Umbilical cord (tissue), 2 donors: ENCODE data around the gene TMOD1. TPM values are rescaled to one million over a fixed set of nuclear protein-coding genes. Genes with fewer than 3 reads are reported as not detected.
A peak's percentile ranks its signal among the peaks of the same experiment; 100 is the strongest.
"Not testable (repeated sequence)": the region's sequence is repeated elsewhere in the genome, so short reads cannot be mapped to it uniquely, and the experiment has no call there.

Experiments
- DNase-seq: peaks from one replicate; pipeline ENCODE4 v3.0.0-alpha.2; 2015; ENCODE audit warnings: low spot score
- total RNA-seq: library from RNA; depleted of rRNA; stranded (reverse); fragments of >200 nt; gene quantifications from one replicate; pipeline ENCODE4 v1.2.3, GENCODE V29; 2014; ENCODE audit warnings: low replicate concordance; ENCODE audit not compliant: insufficient read depth

The TMOD1 gene
- total RNA-seq, 1 donor from 2014 or later: 3.4 TPM

- no peak for DNase-seq
These were observed 90.7 kb downstream of the TMOD1 start for GRCh38 chr9:97592126-97592525.

- DNase-seq: no peak
These were observed 92.5 kb downstream of the TMOD1 start for GRCh38 chr9:97593960-97594359.

- DNase-seq: no peak
These were observed 93.0 kb downstream of the TMOD1 start for GRCh38 chr9:97594381-97594921.

- no peak for DNase-seq
These were observed 95.4 kb downstream of the TMOD1 start for GRCh38 chr9:97596906-97597305.

- peak; percentile 84 for DNase-seq
These were observed 97.2 kb downstream of the TMOD1 start for GRCh38 chr9:97598461-97599288.

GRCh38 chr9:97599314-97599846 lies 97.9 kb downstream of the TMOD1 start:
- no peak for DNase-seq

- DNase-seq: no peak
These were observed 99.2 kb downstream of the TMOD1 start for GRCh38 chr9:97600531-97601227.

GRCh38 chr9:97601228-97601898 lies 99.9 kb downstream of the TMOD1 start:
- no peak for DNase-seq

GRCh38 chr9:97602430-97602829 lies 101.0 kb downstream of the TMOD1 start:
- DNase-seq: no peak

GRCh38 chr9:97604901-97605645 lies 103.6 kb downstream of the TMOD1 start:
- DNase-seq: no peak

- DNase-seq: peak; percentile 65
These were observed 114.1 kb downstream of the TMOD1 start for GRCh38 chr9:97615439-97616072.

GRCh38 chr9:97617939-97618416 lies 116.5 kb downstream of the TMOD1 start:
- DNase-seq: no peak

GRCh38 chr9:97620063-97620462 lies 118.6 kb downstream of the TMOD1 start:
- DNase-seq: not testable (repeated sequence)

- not testable (repeated sequence) for DNase-seq
These were observed 121.0 kb downstream of the TMOD1 start for GRCh38 chr9:97622483-97622882.

- DNase-seq: no peak
These were observed 122.5 kb downstream of the TMOD1 start for GRCh38 chr9:97623946-97624345.

GRCh38 chr9:97625620-97626019 lies 124.2 kb downstream of the TMOD1 start:
- peak; percentile 10 for DNase-seq

- no peak for DNase-seq
These were observed 126.2 kb downstream of the TMOD1 start for GRCh38 chr9:97627624-97628023.

- DNase-seq: no peak
These were observed 127.2 kb downstream of the TMOD1 start for GRCh38 chr9:97628668-97629067.

GRCh38 chr9:97629156-97629555 lies 127.7 kb downstream of the TMOD1 start:
- DNase-seq: no peak

- DNase-seq: no peak
These were observed 129.1 kb downstream of the TMOD1 start for GRCh38 chr9:97630591-97630990.
